Measurements from ENCODE around the gene MXRA8.

GRCh38 chr1:1327291-1327690 lies 31.1 kb downstream of the MXRA8 start:
- TF ChIP-seq JUN (IDR thresholded peaks at IDR 0.05; ENCODE audit: borderline replicate concordance, insufficient read depth, insufficient read length, low read depth) (no peak), POLR2AphosphoS5 (IDR thresholded peaks at IDR 0.05; ENCODE audit: insufficient read depth, low read depth, low read length) (no peak), FOS (IDR thresholded peaks at IDR 0.05; ENCODE audit: borderline replicate concordance, insufficient read depth, low read length) (no peak), CTCF (IDR thresholded peaks at IDR 0.05; ENCODE audit: extremely low read depth in 1 of 2, insufficient read depth in 1 of 2, low read depth in 1 of 2, low read length in 2 of 2) (no peak), EZH2 (IDR thresholded peaks at IDR 0.05; ENCODE audit: borderline replicate concordance, low read depth, low read length, severe bottlenecking) (no peak)

Data from endothelial cell of umbilical vein (primary cell).